HEK293T (cell line): ENCODE results near the gene GADD45G.

Experiments used
- CTCF ChIA-PET: fragments of 350-600 bp; formaldehyde crosslinking; extraction: SDS; loops from one replicate; lab custom pipeline; 2021; ENCODE audit warnings: antibody characterized with exemption, inconsistent platforms; lab: Yijun Ruan, JAX
- POLR2A ChIA-PET: fragments of 350-600 bp; formaldehyde crosslinking; extraction: SDS; loops from one replicate; lab custom pipeline; 2020; ENCODE audit warnings: antibody characterized with exemption, inconsistent platforms; lab: Yijun Ruan, JAX
- DNase-seq: peaks from one replicate; pipeline ENCODE4 v3.0.0; 2012; ENCODE audit warnings: mixed read lengths; ENCODE audit errors: extremely low spot score
- ARNT ChIP-seq: fragments of 450-650 bp; IDR thresholded peaks from 2 replicates; pipeline ENCODE4 v1.6.1; 2017; ENCODE audit warnings: mild to moderate bottlenecking
- BHLHE40 ChIP-seq: fragments of 450-650 bp; IDR thresholded peaks from 2 replicates; pipeline ENCODE4 v1.6.1; 2016; ENCODE audit warnings: mild to moderate bottlenecking, moderate library complexity, borderline replicate concordance
- CTBP1 ChIP-seq: fragments of 450-650 bp; IDR thresholded peaks from 2 replicates; pipeline ENCODE4 v1.6.1; 2016; ENCODE audit warnings: borderline replicate concordance
- ELF4 ChIP-seq: fragments of 450-650 bp; IDR thresholded peaks from 2 replicates; pipeline ENCODE4 v1.6.1; 2017; ENCODE audit warnings: antibody characterized with exemption
- FOXA1 ChIP-seq: fragments of 450-650 bp; IDR thresholded peaks from 2 replicates; pipeline ENCODE4 v1.6.1; 2016; ENCODE audit warnings: mild to moderate bottlenecking
- FOXK2 ChIP-seq: fragments of 450-650 bp; IDR thresholded peaks from 2 replicates; pipeline ENCODE4 v1.6.1; 2016; ENCODE audit warnings: mild to moderate bottlenecking
- FOXM1 ChIP-seq: fragments of 450-650 bp; IDR thresholded peaks from 2 replicates; pipeline ENCODE4 v1.6.1; 2017; ENCODE audit warnings: mild to moderate bottlenecking, borderline replicate concordance
- HDGF ChIP-seq: fragments of 450-650 bp; IDR thresholded peaks from 2 replicates; pipeline ENCODE4 v1.6.1; 2017; ENCODE audit warnings: antibody characterized with exemption, borderline replicate concordance
- L3MBTL2 ChIP-seq: fragments of 450-650 bp; conservative IDR thresholded peaks from 2 replicates; pipeline ENCODE4 v1.6.1; 2016; ENCODE audit warnings: mild to moderate bottlenecking
- LEF1 ChIP-seq: fragments of 450-650 bp; IDR thresholded peaks from 2 replicates; pipeline ENCODE4 v1.6.1; 2017; ENCODE audit warnings: mild to moderate bottlenecking, borderline replicate concordance
- NFRKB ChIP-seq: fragments of 450-650 bp; IDR thresholded peaks from 2 replicates; pipeline ENCODE4 v1.6.1; 2016; ENCODE audit warnings: mild to moderate bottlenecking, moderate library complexity
- PKNOX1 ChIP-seq: fragments of 450-650 bp; IDR thresholded peaks from 2 replicates; pipeline ENCODE4 v1.6.1; 2016
- SP1 ChIP-seq: fragments of 450-650 bp; IDR thresholded peaks from 2 replicates; pipeline ENCODE4 v1.6.1; 2017
- SUZ12 ChIP-seq: fragments of 450-650 bp; IDR thresholded peaks from 2 replicates; pipeline ENCODE4 v1.6.1; 2016; ENCODE audit warnings: mild to moderate bottlenecking
- TARDBP ChIP-seq: fragments of 450-650 bp; IDR thresholded peaks from 2 replicates; pipeline ENCODE4 v1.6.1; 2016
- ZNF384 ChIP-seq: fragments of 450-650 bp; IDR thresholded peaks from 2 replicates; pipeline ENCODE4 v1.6.1; 2016

GADD45G gene

GRCh38 chr9:89612566-89613278, 7.9 kb downstream of the GADD45G start:
- no peak for DNase-seq
- CTCF ChIA-PET = no interaction called here
- TF ChIP-seq FOXA1 = no peak
- TF ChIP-seq FOXK2 = no peak
- no peak for TF ChIP-seq NFRKB
- no peak for TF ChIP-seq LEF1
- TF ChIP-seq SUZ12 = no peak
- no peak for TF ChIP-seq HDGF
- TF ChIP-seq FOXM1 = no peak
- POLR2A ChIA-PET = no interaction called here

- no peak for TF ChIP-seq SUZ12
- no peak for TF ChIP-seq FOXK2
- TF ChIP-seq LEF1 = no peak
- no peak for TF ChIP-seq SP1
- TF ChIP-seq CTBP1 = no peak
- TF ChIP-seq ARNT = no peak
- TF ChIP-seq FOXA1 = no peak
- TF ChIP-seq HDGF = no peak
- no peak for TF ChIP-seq TARDBP
- TF ChIP-seq NFRKB = no peak
- TF ChIP-seq PKNOX1 = no peak
- no peak for TF ChIP-seq L3MBTL2
- no peak for DNase-seq
- ChIA-PET CTCF (interaction anchor here (1.1 to 1.3 kb wide), 2 partner anchors 8 to 11 kb away, joined by 3 to 5 read pairs; no protein-coding TSS in a partner anchor), POLR2A (no interaction called here)
These were observed 9.4 kb downstream of the GADD45G start for GRCh38 chr9:89613912-89614892.

- no peak for DNase-seq
- ChIA-PET POLR2A (no interaction called here), CTCF (interaction anchor here (1.1 kb wide), 1 partner anchor 10 kb away, joined by 3 read pairs; no protein-coding TSS in a partner anchor)
- TF ChIP-seq ELF4 (no peak), SUZ12 (no peak), CTBP1 (no peak), HDGF (no peak), FOXK2 (no peak), FOXM1 (no peak), FOXA1 (no peak), TARDBP (no peak), L3MBTL2 (no peak), ZNF384 (no peak), PKNOX1 (no peak), LEF1 (no peak), BHLHE40 (no peak), NFRKB (no peak), SP1 (no peak), ARNT (no peak)
These were observed 10.8 kb downstream of the GADD45G start for GRCh38 chr9:89615661-89616060.

- no peak for DNase-seq
- CTCF ChIA-PET = no interaction called here
- TF ChIP-seq ARNT (no peak), SUZ12 (no peak), L3MBTL2 (no peak), FOXM1 (no peak), SP1 (no peak), ELF4 (no peak), CTBP1 (no peak), PKNOX1 (no peak), FOXK2 (no peak)
- POLR2A ChIA-PET = no interaction called here
These were observed 11.6 kb downstream of the GADD45G start for GRCh38 chr9:89616411-89616810.

- no peak for DNase-seq
- POLR2A ChIA-PET = no interaction called here
- TF ChIP-seq SP1 = no peak
- TF ChIP-seq FOXM1 = no peak
- no peak for TF ChIP-seq PKNOX1
- TF ChIP-seq BHLHE40 = no peak
- TF ChIP-seq L3MBTL2 = no peak
- CTCF ChIA-PET = no interaction called here
These were observed 13.2 kb downstream of the GADD45G start for GRCh38 chr9:89617978-89618377.
